Occipital lobe (tissue), 2 donors: ENCODE measurements around the gene KATNAL2. TPM values are rescaled to one million over a fixed set of nuclear protein-coding genes. Genes with fewer than 3 reads are reported as not detected.
"Not testable (repeated sequence)": the region's sequence is repeated elsewhere in the genome, so short reads cannot be mapped to it uniquely, and the experiment has no call there.

Source experiments
- DNase-seq: peaks from one replicate; lab custom pipeline; 2025; lab: John Stamatoyannopoulos, UW
- total RNA-seq: library from RNA; depleted of rRNA; stranded (reverse); fragments of >200 nt; gene quantifications from one replicate; pipeline ENCODE4 v1.2.3, GENCODE V29; 2014

KATNAL2 gene
- total RNA-seq, 1 donor from 2014 or later = 2.0 TPM

DNA sequence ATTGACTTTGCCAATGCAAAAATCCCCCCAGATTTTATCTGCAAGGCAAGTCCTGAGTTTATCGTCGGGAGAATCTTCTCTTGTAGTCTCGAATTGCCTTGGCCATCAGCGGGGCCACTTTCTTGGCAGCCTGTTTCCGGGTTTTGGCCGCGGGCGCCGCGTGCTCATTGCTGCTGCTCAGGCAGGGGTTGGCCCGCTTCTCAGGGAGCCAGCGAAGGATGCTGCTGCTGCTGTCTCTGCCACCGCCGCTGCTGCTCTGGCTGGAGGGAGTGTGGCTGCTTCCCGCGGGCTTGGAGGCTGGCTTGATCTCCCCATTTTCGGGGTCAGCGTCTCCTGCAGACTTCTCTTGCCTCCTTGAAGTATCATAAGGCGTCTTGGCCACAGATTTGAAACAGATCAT, 115.5 kb downstream of the KATNAL2 start:
- no peak for DNase-seq

DNA sequence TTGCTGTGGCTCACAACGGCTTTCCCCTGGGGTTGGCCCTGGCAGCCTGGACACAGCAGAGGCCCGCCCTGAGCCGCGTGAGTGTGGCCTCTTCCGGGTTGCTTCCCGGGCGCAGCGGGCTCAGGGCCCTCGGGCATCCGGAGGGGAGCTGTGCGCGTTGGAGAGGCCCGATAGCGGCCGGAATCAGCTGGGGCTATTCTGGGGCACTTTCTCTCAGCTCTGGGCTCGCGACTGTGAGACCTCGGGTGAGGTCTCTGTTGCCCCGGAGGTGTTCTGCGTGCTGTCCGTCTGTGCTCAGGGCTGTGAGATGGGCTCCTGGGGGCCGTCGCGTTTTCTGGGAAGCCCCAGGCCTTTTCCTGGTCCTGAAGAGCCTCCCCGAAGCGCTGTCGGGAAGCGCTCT, 117.2 kb downstream of the KATNAL2 start:
- not testable (repeated sequence) for DNase-seq

DNA sequence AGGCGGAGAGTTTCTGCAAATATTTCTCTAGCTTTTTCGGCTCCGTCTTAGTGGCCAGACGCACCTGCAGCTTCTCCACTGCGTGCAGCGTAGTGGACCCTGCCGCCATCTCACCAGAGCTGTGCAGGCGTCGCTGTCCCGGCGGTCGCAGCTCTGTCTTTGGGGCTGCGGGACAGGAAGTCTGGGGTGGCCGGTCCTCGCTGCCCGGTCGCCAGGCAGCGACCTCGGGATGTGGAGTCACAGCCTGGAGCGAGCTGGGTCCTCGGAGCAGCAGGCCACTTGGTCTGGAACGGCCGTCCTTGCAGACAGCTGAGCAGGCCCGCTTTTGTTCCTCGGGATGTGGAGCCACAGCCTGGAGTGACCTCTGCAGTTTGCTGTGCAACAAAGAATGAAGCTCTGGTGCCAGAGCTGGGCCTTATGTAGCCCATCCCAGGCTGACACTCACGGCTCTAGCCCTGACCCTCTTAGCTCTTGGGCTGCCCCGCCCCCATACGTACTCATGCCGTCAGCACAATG, 117.8 kb downstream of the KATNAL2 start, which contains the start of gene ELOA2:
Gene ELOA2 (minus strand): TSS at position 466 of the 516 bp plus-strand sequence. CDS start 357 bp downstream, at position 109.
- no peak for DNase-seq

DNA sequence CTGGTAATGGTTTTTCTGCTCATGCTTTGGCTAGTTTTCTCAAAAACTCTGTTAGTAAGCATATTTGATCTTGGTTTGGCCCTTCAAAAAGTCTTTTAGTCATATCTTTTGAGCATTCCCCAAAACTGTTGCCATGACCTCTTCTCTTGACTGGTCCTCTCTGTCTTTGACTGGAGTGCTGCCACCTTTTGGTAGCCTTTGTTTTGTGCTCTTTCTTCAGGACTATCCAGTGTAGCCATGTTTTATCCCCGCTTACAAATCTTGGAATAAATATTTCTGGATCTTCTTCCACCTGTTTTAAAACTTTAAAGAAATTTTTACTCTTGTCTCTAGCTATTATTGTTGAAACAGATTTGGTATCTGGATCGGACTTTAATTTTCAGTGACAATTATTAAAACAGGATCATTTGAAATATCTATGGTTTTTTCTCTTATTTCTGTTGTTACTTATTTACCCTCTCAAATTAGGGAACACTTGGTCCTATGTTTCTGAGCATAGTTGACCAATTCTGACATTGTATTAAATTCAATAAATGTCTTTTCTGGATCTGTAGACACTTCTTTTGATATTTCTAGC, 119.0 kb downstream of the KATNAL2 start:
- DNase-seq = no peak

DNA sequence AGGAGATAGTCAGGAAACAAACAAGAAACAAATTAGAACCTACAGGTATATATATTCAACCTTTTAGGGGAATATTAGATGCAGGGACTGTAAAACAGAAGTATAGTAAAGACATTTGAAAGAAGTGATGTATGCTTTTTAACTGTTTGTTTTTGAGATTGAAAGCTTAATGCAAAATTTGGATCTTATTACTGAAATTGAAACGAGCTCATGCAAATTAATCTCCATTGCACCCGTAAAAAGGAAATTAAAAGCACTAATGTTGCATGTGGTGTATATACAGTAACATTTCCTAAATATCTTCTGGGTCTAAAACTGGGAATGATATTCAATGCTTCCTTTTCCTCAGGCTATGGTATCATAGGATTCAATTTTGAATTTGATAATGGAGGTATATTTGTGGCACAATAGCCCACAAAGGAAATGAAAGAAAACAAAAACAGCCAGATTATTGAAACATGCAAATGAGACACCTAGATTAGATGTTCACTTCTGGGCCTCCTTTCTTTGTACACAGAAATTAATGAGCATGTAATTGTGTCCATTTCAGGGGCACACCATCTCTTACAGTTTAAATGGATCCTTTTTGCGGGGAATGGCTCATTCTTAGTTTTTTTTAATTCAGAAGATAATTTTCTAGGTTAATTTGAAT, 119.7 kb downstream of the KATNAL2 start:
- no peak for DNase-seq

DNA sequence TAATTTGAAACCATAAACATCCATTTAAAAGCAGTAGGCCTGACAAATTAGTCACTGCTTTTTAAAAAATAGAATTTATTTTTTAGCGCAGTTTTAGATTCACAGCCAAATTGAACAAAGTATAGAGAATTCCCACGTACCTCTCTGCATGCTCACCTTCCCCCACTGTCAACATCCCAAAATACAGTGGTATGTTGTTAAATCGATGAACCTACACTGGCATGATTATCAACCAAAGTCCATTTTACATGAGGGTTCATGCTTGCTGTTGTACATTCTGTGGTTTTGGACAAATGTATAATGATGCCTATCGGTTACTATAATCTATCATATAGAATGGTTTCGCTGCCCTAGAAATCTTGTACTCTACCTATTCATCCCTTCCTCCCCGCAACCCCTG, 123.6 kb downstream of the KATNAL2 start:
- no peak for DNase-seq

DNA sequence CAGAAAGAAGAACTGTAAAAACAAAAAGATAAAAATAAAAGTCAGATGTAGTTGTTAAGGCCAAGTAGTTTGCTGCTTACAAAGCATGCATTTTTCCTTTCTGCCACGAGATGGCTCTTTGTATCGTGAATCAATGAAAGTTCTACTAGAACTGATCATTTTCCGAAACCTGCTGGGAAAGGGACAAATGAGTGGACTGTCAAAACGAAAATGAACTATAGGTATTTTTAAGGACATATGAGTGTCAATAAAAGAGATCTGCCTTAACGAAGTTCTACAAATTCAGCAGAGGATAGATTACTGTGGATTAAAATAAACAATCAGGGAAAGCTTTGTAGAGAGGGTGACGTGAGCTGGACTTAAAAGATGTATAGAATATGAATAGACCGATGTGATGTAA, 133.1 kb downstream of the KATNAL2 start:
- no peak for DNase-seq

DNA sequence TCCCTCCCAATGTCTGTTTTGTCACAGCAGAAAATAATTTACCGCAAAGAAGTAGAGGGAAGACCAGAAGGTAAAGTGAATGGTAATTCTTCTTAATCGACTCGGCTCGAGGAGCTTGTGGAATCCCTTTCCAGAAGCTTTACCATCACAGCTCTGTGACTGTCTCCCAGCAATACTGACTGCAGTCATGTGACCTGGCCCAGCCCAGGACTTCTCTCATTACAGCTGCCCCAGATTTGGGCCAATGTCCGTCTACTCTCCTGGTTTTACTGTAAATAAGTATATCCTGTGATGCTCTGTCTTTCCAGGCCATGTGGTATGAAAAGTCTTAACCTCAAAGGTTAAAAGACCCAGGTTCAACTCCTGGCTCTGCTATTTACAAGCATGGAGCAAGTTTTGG, 137.0 kb downstream of the KATNAL2 start:
- no peak for DNase-seq

DNA sequence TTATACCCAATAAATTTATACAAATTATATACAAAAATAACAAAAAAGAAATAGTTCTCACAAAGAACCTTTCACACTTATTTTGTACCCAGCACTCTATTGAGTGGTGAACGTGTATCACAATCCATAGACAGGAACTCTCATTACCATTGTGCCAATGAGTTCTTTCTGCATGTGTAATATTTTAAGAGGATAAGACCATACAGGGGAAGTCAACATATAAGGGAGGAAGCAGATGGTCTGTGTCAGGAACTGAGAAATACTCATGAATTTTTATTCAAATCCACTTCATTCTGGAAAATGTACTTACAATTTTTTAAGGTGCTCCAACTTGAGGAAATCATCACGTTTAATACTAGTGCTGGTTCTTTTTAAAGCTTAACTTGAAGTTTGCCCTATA, 145.1 kb downstream of the KATNAL2 start:
- DNase-seq = no peak

DNA sequence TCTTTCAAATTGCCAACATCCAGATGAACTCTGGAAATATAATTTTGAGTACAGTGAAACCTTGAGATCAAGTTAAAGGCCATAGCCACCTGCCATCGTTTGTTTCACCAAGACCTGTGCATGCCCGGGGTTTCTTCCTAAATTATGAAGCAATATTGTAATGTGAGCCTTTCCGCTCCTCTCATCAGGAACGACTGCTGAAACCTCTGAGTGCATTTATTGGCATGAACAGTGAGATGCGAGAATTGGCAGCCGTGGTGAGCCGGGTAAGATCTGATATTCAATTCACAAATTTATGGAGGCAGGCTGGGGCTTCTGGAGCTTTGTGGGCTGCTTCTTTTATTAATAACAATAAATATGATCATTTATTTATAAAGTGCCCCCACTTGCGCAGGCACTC, 145.7 kb downstream of the KATNAL2 start:
- DNase-seq = no peak

DNA sequence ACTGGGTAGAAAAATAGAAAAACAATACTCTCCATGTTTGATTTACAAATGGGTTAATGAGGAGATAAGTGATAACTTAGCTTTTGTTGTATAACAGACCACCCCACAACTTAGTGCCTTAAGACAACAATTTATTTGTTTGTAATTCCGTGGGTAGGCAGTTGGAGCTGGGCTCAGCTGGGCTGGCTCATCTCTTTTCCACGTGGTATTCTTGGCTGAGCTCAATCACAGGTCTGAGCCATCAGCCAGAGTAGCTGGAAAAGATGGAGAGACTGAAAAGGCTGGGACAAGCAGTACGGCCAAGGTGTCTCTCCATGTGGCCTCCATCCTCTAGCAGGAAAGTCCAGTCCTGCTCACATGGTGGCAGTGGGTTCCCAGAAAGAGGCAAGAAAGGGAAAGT, 150.2 kb downstream of the KATNAL2 start:
- DNase-seq = no peak

DNA sequence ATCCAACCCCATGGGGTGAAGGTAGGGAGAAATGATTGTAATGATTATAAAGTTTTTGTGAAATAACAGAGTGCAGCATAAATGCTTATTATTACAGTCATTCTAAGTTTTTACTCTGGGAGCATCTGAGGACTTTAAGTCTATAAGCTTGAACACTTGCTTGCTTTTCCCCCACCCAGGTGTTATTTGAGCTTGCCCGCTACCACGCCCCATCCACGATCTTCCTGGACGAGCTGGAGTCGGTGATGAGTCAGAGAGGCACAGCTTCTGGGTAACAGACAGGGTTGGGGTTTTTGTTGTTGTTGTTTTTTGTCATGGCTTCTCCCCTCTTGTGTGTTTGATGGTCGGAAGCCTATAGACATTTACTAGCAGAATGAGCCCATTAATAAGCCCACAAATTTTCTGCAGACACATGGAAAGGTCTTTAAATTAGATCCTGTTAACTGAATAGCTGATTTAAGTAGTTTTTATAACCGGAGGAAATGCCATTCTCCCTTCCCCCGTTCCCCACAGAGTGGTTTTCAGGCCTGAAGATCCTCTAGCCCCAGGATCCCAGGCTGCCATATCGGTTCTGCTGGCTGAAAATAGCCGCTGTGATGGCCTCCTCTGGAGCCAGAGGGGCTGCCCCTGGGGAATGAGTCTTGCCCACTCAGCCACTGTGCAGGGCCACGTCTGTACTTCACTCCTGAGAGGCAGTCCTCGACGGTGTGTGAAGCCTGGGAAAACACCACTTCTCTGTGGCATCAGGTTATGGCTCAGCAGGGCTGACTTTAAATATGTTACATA, 157.9 kb downstream of the KATNAL2 start:
- DNase-seq = no peak

DNA sequence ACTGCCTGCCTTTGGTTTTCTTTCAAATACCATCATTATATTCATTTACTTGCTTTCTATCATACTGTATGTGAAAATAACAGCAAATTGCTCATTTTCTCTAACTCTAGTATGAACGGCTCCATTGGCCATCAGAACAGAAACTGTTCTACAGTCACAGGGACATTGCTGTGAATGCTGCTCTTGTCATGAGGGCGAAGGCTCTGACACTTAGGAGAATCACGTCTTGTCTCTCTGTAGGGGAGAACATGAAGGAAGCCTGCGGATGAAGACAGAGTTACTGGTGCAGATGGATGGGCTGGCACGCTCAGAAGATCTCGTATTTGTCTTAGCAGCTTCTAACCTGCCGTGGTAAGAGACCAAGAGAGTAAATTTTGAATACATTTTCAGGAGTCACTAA, 159.7 kb downstream of the KATNAL2 start:
- no peak for DNase-seq

DNA sequence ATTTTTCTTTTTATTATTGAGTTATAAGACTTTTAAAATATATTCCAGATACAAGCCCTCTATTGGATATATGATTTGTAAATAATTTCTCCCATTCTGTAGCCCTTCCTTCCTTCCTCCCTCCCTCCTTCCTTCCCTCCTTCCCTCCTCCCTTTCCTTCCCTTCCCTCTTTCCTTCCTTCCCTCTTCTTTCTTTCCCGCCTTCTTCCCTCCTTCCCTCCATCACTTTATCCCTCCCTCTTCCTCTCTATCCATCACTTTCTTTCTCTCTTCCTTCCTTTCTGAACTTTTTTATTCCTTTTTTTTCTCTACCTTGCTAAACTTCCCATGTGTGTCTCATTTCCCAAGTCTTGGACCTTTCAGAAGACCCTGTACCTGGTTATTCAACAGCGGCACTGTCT, 163.5 kb downstream of the KATNAL2 start:
- no peak for DNase-seq

DNA sequence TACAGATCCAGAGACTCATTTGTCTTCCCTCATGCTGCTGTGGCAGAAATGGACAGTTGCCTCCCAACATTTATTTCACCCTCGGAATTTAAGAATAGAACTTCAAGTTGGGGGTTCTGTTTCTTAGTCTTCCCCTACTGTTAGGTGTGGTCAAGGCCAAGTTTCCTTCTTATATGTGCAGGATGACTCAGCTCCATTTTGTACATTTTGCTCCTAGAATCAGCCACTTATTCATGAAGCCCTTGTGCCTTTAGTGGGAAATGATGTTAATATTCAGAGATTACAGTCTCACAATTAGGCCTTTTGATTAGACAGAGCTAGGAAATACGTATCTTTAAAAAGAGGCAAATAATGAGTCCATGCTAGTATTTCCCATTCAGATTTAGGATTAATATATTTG, 164.2 kb downstream of the KATNAL2 start:
- DNase-seq = no peak

DNA sequence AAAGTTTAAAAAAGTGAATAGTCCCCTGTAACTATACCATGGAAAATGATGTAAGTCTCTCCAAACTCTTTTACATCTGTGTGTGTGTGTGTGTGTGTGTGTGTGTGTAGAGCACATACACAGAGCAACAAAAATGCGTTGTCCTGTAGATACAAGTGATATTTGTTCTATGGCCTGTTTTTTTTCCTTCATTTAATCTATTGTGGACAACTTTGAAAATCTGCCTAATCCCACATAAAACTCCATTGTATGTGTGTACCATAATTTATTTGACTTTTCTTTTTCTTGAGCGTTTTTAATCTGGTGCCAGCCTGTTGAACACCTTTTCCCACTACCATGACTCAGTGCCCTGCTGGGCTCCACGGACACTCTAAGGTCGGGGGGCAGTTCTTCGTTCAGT, 170.3 kb downstream of the KATNAL2 start:
- DNase-seq = no peak

DNA sequence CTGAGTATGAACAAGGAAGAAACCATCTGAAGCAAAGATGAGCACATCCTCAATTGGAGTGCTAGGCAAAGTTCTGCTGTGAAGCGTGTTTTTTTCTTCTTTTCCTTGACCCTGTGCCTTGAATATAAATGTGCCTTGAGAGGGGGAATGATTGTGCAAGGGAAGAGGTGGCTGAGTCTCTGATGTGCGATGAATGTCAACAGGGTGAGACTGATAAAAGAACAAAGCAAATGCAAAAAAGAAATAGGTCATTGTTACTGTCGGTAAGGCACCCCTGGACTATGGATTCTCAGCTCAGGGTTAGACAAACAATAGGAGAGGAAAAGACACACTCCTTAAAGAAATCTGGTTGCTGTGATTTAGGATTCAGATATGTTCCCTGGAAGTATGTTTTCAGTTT, 178.4 kb downstream of the KATNAL2 start:
- DNase-seq = no peak

DNA sequence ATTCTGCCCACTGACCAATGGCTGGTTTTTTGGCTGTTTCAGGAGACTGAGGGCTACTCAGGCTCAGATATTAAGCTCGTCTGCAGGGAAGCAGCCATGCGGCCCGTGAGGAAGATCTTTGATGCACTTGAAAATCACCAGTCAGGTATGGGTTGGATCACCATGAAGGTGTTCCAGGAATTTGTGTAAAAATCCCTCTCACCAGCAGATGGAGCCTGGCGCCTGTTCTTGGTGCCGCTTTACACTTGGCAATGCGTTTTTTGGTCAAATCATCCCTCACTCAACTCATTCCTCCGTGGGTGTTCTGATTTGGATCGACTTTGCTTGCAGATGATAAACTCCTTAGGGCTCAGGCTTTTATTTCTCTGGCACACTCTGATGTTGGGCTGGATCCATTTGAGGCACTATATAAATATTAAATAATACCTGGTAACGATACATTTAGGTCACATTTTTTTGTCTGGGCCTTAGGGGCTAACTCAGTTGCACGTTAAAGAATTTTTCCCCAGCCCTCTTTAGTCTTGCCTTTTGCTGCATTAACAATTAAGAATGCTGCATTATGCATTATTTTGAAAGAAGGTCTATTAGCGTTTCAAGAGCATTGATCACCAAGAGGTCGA, 182.9 kb downstream of the KATNAL2 start:
- DNase-seq = peak; percentile 13

DNA sequence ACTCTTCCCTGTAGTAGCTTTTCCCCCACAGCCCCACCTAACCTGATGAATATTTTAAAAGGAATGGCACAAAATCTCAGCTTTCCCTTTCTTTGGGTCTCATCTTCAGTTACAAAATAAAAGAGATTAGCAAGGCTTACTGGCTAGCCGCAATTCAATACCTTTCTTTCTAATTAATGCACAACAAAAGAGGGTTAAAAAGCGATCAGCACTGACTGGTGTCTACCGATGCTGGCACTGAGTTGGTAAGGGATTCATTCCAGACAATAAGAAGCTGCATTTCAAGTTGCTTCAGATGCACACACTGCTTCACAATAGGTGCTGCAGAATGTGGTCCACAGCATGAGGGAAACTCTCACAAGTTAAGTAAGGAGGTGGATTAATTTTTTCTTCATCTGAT, 191.0 kb downstream of the KATNAL2 start:
- DNase-seq = no peak

DNA sequence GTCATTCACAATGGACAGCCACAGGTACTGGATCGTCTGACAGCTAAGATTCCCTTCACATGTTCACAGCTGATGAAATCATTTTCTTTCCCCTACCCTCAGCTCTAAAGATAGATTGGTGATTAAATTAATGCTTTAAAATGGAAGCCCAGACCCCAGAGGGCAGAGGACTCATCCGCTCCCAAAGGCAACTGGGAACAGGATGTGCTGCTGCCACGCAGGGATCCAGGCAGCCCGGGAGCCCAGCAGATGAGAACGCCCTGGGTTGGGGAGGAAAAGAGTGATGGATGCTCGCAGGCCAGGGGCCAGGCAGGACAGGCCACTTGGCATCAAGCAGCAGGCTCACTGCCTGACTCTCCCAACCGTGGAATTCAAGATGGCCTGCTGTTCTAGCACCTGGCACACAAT, 191.6 kb downstream of the KATNAL2 start:
- no peak for DNase-seq

DNA sequence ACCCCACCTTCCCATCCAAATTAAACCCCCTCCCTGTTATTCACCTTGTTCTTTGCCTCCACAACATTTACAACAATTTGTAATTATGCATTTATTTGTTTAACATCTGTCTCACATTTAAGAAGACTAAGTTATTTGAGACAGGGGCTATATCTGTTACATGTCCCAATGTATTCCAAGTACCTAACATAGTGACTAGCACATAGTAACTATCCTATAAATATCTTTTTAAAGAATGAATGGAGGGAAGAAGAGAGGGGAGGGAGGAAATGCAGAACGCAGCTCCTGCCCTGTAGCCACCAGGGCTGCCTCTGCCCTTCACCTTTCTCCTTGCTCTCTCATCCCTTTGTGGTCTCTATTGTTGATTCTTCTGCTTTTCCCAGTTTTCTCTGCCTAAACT, 192.3 kb downstream of the KATNAL2 start:
- no peak for DNase-seq
